GM12801 (cell line): ENCODE data around the gene PLA2G4B.

Experiments used
- TF ChIP-seq, protein P1 (sequence below): IDR thresholded peaks from one replicate; pipeline ENCODE4 v1.5.1; 2011; ENCODE audit warnings: control low read depth; ENCODE audit not compliant: insufficient read length; ENCODE audit errors: extremely low read depth

Gene PLA2G4B

GRCh38 chr15:41877631-41878354 is 39.1 kb downstream of the PLA2G4B start:
- TF ChIP-seq, protein P1, sequence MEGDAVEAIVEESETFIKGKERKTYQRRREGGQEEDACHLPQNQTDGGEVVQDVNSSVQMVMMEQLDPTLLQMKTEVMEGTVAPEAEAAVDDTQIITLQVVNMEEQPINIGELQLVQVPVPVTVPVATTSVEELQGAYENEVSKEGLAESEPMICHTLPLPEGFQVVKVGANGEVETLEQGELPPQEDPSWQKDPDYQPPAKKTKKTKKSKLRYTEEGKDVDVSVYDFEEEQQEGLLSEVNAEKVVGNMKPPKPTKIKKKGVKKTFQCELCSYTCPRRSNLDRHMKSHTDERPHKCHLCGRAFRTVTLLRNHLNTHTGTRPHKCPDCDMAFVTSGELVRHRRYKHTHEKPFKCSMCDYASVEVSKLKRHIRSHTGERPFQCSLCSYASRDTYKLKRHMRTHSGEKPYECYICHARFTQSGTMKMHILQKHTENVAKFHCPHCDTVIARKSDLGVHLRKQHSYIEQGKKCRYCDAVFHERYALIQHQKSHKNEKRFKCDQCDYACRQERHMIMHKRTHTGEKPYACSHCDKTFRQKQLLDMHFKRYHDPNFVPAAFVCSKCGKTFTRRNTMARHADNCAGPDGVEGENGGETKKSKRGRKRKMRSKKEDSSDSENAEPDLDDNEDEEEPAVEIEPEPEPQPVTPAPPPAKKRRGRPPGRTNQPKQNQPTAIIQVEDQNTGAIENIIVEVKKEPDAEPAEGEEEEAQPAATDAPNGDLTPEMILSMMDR: no peak

DNA sequence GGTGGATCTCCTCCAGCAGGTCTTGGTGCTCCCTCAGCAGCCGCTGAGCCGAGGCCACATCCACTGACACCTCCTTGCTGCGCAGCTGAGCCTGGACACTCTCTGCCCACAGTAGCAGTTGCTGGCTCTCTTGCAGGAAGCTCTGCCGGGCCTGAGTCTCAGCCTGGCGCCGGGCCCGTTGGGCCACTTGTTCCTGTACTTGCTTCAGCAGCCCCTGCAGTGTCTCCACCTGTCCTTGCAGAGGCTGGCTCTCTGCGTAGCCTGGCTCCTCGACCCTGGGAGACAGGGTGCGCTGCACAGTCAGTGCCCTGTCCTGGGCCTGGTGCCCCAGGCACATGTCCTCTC is 39.7 kb downstream of the PLA2G4B start:
- TF ChIP-seq, protein P1: no peak

- TF ChIP-seq, protein P1: no peak
Observed at GRCh38 chr15:41879321-41879845, 40.7 kb downstream of the PLA2G4B start.

DNA sequence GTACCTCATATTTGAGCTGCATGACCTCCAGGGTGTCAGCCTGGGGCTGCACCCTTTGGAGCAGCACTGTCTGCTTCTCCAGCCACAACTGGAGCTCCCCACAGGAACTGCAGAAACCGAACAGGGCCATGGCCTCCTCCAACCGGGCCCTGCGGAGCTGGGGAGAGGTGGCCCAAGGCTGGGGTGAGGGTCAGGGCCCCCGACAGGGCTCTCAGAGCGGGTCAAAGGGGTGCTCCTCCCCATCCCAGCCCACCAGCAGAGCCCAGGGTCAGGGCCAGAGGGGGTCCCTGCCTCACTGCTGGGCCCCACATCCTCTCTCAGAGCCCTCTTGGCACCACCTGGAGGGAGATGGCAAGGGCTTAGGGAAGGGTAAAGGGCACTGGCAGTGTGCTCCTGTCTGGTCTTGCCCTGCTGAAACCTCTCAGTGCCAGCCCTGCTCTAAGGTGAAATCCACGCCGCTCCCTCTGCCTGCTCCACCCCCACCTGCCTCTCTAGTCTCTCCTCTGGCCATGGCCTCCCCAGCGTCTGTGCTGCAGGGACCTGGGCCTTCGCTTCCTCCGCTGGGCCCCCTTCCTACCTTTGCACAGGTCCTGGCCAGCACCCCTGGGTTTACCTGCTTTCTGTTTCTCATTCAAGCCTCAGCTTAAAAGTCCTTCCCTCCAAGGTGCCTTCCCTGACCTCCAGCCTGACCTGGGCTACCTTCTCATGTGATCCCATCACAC is 41.7 kb downstream of the PLA2G4B start:
- TF ChIP-seq, protein P1: no peak

DNA sequence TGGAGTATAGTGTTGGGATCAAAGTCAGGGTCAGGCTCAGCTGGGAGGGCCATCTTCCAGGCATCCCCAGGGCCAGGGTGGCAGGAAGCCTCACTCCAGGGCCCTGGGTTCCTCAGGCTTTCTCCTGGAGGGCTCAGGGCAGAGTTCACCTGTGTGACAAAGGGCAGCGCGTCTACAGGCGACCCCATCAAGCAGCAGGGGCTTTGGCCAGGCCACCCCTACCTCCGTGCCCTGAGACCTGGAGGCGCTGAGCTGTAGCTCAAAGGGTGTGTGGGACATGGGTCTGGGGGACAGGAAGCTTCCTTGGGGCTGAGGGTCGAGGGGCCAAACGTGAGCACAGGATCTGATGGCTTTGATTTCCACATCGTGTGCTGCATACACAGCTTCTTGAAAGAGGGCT is 42.4 kb downstream of the PLA2G4B start:
- TF ChIP-seq, protein P1: no peak

DNA sequence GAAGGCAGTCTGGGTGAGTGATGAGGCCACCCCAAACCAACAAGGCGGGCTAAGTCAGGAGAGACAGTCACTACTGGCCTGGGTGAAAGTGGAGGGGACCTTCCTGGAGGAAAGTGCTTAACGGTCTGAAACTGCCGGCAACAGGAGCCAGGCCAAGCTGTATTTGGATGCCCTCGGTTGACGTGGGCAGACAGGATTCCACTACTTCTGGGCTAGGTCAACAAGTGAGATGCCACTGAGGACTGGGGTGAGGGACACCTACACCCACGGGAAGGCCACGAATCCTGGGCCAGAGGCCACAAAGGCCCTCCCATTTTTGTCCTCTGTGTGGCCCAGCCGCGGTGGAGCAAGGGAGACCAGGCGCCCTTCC is 42.9 kb downstream of the PLA2G4B start:
- TF ChIP-seq, protein P1: no peak

DNA sequence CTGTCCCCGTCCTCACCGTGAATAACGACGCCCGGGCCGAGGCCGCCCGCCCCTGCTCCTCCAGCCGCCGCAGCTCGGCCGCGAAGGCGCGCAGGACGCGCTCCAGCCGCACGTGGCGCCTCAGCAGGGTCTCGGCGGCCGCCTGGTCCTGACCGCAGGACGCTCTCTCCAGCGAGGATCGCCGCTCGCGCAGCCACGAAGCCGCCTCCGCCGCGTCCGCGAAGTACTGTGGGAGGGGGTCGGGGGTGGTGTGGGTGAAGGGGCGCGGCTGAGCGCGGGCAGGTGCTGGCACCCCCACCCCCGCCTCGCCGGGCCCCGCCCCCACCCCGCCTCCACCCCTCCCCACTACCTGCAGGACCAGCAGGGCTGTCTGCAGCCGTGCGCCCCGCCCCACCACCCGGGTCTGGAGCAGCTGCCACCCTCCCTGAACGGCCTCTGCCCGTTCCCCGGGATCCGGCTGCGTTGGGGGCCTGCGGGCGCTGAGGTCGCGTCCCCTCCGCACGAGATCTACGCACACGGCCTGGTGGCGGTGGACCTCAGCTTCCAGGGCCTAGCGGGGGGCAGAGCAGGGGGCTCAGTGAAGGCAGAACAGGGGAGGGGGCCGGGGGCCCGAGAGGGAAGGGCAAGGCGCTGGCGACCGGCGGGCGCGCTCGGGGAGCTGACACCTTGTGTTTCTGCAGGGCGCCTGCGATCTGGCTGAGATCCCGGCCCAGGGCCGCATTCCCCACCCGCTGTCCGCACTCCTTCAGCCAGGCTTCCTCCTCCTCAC is 43.5 kb downstream of the PLA2G4B start:
- TF ChIP-seq, protein P1: no peak
